Measurements from ENCODE around the gene BANF2.

Gene BANF2

GRCh38 chr20:17653835-17654648 is 45.7 kb upstream of the BANF2 start:
- TF ChIP-seq CTCF (IDR thresholded peaks at IDR 0.05; ENCODE audit: low read depth, low read length) (no peak), POLR2A (IDR thresholded peaks at IDR 0.05; ENCODE audit: extremely low read depth, insufficient read length) (no peak), MAX (IDR thresholded peaks at IDR 0.05; ENCODE audit: low read depth, low read length) (no peak), MYC (IDR thresholded peaks at IDR 0.05; ENCODE audit: low read depth, low read length) (no peak)
- H3K4me3 ChIP-seq (ENCODE audit: low read depth, low read length): no peak overlapping the region
- DNase-seq (ENCODE audit: low read depth): no peak

- DNase-seq (ENCODE audit: low read depth): no peak
- no peak for TF ChIP-seq MAX (IDR thresholded peaks at IDR 0.05; ENCODE audit: low read depth, low read length)
- TF ChIP-seq POLR2A (IDR thresholded peaks at IDR 0.05; ENCODE audit: extremely low read depth, insufficient read length): no peak
- TF ChIP-seq MYC (IDR thresholded peaks at IDR 0.05; ENCODE audit: low read depth, low read length): no peak
- TF ChIP-seq CTCF (IDR thresholded peaks at IDR 0.05; ENCODE audit: low read depth, low read length): peak; percentile 64
- no peak overlapping the region for H3K4me3 ChIP-seq (ENCODE audit: low read depth, low read length)
Measured at GRCh38 chr20:17654649-17655285, 45.0 kb upstream of the BANF2 start.

- no peak for DNase-seq (ENCODE audit: low read depth)
- H3K4me3 ChIP-seq (ENCODE audit: low read depth, low read length): no peak overlapping the region
- TF ChIP-seq MYC (IDR thresholded peaks at IDR 0.05; ENCODE audit: low read depth, low read length) (no peak), CTCF (IDR thresholded peaks at IDR 0.05; ENCODE audit: low read depth, low read length) (no peak), MAX (IDR thresholded peaks at IDR 0.05; ENCODE audit: low read depth, low read length) (no peak), POLR2A (IDR thresholded peaks at IDR 0.05; ENCODE audit: extremely low read depth, insufficient read length) (no peak)
Measured at GRCh38 chr20:17655286-17655651, 44.5 kb upstream of the BANF2 start.

- no peak overlapping the region for H3K4me3 ChIP-seq (ENCODE audit: low read depth, low read length)
Measured at GRCh38 chr20:17655865-17656479, 43.8 kb upstream of the BANF2 start.

More at GRCh38 chr20:17655865-17656479, 43.8 kb upstream of the BANF2 start:
- no peak for DNase-seq (ENCODE audit: low read depth)
- TF ChIP-seq MYC (IDR thresholded peaks at IDR 0.05; ENCODE audit: low read depth, low read length): no peak
- TF ChIP-seq MAX (IDR thresholded peaks at IDR 0.05; ENCODE audit: low read depth, low read length): no peak
- no peak for TF ChIP-seq CTCF (IDR thresholded peaks at IDR 0.05; ENCODE audit: low read depth, low read length)
- no peak for TF ChIP-seq POLR2A (IDR thresholded peaks at IDR 0.05; ENCODE audit: extremely low read depth, insufficient read length)
